A204.1 (cell line): ENCODE data around the gene PRPSAP1.

ENCODE experiments used
- FAIRE-seq: peaks from 2 replicates; lab custom pipeline; 2012; peaks lifted over from hg19 to GRCh38; lab: Jason Lieb, UNC

Gene PRPSAP1

DNA sequence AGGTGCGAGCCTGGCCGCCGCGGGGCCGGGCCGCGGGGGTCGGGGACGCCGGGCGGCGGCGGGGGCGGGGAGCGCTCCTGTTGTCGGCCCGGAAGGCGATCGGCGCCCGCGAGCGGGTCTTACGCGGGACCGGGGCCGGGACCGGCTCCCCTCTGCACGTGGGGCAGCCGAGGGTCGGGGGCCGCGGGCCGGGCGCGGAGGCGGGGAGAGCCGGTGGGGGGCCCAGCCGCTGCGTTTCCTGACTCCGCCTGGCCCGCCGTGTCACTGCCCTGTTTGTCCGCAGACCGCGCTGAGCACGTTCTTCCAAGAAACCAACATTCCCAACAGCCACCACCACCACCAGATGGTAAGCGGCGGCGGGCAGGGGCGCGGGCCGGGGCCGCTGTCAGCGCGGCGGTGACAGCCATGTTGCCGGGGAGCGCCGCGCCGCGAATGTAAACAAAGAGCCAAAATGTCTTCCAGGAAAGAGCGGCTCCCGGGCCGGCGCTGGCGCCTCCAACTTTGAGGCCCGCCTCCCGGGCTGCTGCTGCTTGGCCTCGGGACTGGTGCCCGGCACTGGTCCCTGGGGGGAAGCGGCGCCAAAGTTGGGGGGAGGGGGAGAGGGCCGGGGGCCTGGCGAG, 88.0 kb downstream of the PRPSAP1 start:
- no peak for FAIRE-seq

GRCh38 chr17:76264755-76265623, 88.7 kb downstream of the PRPSAP1 start, which contains the start of gene UBALD2:
Gene UBALD2 (plus strand): TSS chr17:76265348. CDS start chr17:76265506, 158 bp downstream.
- FAIRE-seq: peak; percentile 96

GRCh38 chr17:76264425-76264754, 89.3 kb downstream of the PRPSAP1 start:
- FAIRE-seq: no peak

GRCh38 chr17:76263896-76264295, 89.8 kb downstream of the PRPSAP1 start:
- no peak for FAIRE-seq

DNA sequence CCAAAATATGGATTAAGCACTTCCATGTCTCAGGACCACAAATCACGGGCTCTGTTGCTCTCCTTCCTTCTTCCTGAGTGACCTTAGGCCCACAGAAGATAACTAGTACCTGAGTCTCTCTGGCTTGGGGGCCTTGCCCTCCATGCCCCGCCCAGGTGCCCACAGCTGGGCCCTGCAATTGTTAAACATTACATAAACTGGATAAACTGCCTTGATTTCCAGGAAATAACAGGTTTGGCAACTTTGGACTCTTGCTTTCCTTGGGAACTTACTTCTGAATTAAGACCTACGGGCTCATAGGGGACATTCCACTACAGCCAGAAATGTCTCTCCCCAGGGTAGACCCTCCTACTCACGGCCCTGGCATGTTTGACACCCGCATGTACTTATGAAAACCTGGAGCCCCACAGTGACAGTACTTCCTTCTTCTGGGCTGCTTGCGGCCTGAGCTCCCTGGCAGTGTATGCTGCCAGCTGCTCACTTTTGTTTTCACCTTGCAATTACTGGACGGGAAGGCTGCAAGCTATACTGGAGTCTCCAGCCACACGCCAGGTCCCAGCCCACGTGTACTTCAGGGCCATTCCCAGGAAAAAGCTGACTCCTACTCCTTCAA, 90.9 kb downstream of the PRPSAP1 start:
- no peak for FAIRE-seq

- FAIRE-seq: no peak
These were observed 92.1 kb downstream of the PRPSAP1 start for GRCh38 chr17:76261421-76262215.

DNA sequence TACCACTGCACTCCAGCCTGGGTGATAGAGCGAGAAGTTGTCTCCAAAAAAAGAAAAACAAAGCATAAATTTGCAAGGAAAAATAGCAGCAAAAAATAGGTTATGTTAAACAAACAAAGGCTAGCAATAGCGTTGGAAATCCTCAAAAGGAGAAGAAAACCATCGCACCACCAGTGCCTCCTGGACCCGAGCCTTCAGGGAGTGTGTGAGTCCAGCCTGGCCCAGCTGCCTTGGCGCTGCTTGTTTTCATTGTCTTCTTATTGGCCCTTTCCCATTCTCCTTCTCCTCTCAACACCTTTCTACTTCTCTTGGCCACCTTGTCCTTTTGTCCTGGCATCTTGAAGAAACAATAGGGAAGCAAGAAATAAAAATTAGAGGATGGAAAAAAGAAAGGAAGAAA, 93.0 kb downstream of the PRPSAP1 start:
- no peak for FAIRE-seq

GRCh38 chr17:76260220-76260619, 93.5 kb downstream of the PRPSAP1 start:
- FAIRE-seq: no peak
